IMR-90 (cell line): ENCODE measurements around the gene MADD. TPM values are rescaled to one million over a fixed set of nuclear protein-coding genes. Genes with fewer than 3 reads are reported as not detected.

Source experiments
- ATAC-seq: fragments of 200-7000 bp; cut with Tn5 transposase; 2 replicates; pipeline ENCODE4 v1.9.1; 2020; ENCODE audit warnings: low read depth, mild to moderate bottlenecking, moderate library complexity
- BruUV-seq: library from RNA; stranded (reverse); fragments of 400-500 nt; replicated peaks from 2 replicates; lab custom pipeline; 2021; lab: Mats Ljungman, UMichigan
- CTCF ChIA-PET: fragments of 300-600 bp; formaldehyde crosslinking; extraction: SDS; loops from one replicate; lab custom pipeline; 2021; ENCODE audit warnings: antibody characterized with exemption; lab: Yijun Ruan, JAX
- POLR2A ChIA-PET: fragments of 300-600 bp; sonication (Branson Sonifier 250); formaldehyde crosslinking; loops from one replicate; lab custom pipeline; 2022; ENCODE audit warnings: antibody characterized with exemption; ENCODE audit not compliant: unreplicated experiment; lab: Charles Lee
- DNase-seq: peaks from one replicate; pipeline ENCODE4 v3.0.0; 2013
- H2AFZ ChIP-seq: replicated peaks from 2 replicates; pipeline ENCODE3; 2013; ENCODE audit warnings: low read length, mild to moderate bottlenecking; ENCODE audit not compliant: poor library complexity
- H2AK5ac ChIP-seq: 2 replicates; pipeline ENCODE4 v1.6.1; 2013; ENCODE audit warnings: low read depth, low read length, inconsistent platforms
- H2AK9ac ChIP-seq: replicated peaks from 2 replicates; pipeline ENCODE3; 2013; ENCODE audit warnings: mild to moderate bottlenecking, low read depth, low read length, moderate library complexity; ENCODE audit not compliant: poor library complexity
- H2BK120ac ChIP-seq: 2 replicates; pipeline ENCODE4 v1.6.1; 2013; ENCODE audit warnings: low read depth, low read length, inconsistent platforms
- H2BK15ac ChIP-seq: 3 replicates; pipeline ENCODE4 v1.6.1; 2013; ENCODE audit warnings: low read depth, low read length, inconsistent platforms
- H2BK20ac ChIP-seq: 2 replicates; pipeline ENCODE4 v1.6.1; 2013; ENCODE audit warnings: low read depth, mild to moderate bottlenecking, inconsistent platforms, low read length, moderate library complexity
- H2BK5ac ChIP-seq: 2 replicates; pipeline ENCODE4 v1.6.1; 2013; ENCODE audit warnings: mild to moderate bottlenecking, low read depth, low read length, inconsistent platforms; ENCODE audit not compliant: poor library complexity, severe bottlenecking
- H3K14ac ChIP-seq: replicated peaks from 2 replicates; pipeline ENCODE4 v1.6.1; 2013; ENCODE audit warnings: low read depth, low read length, inconsistent platforms
- H3K18ac ChIP-seq: 2 replicates; pipeline ENCODE4 v1.6.1; 2013; ENCODE audit warnings: low read depth, low read length, control low read depth
- H3K23ac ChIP-seq: 2 replicates; pipeline ENCODE4 v1.6.1; 2013; ENCODE audit warnings: low read depth, low read length, inconsistent platforms
- H3K27ac ChIP-seq: 2 replicates; pipeline ENCODE4 v1.5.1; 2013; ENCODE audit warnings: mild to moderate bottlenecking, control low read depth, low read length; ENCODE audit not compliant: insufficient read depth
- H3K27me3 ChIP-seq: 2 replicates; pipeline ENCODE4 v1.6.1; 2013; ENCODE audit warnings: low read length; ENCODE audit not compliant: control insufficient read depth, insufficient read depth
- H3K36me3 ChIP-seq: 2 replicates; pipeline ENCODE4 v1.6.1; 2013; ENCODE audit warnings: low read length, mixed read lengths; ENCODE audit not compliant: control insufficient read depth, insufficient read depth
- H3K4ac ChIP-seq: 2 replicates; pipeline ENCODE4 v1.6.1; 2013; ENCODE audit warnings: low read depth, low read length, inconsistent platforms
- H3K4me1 ChIP-seq: 2 replicates; pipeline ENCODE4 v1.6.1; 2013; ENCODE audit warnings: low read length, mixed read lengths; ENCODE audit not compliant: control insufficient read depth, insufficient read depth
- H3K4me2 ChIP-seq: 2 replicates; pipeline ENCODE4 v1.6.1; 2013; ENCODE audit warnings: low read depth, mild to moderate bottlenecking, control low read depth, low read length, moderate library complexity
- H3K4me3 ChIP-seq: 2 replicates; pipeline ENCODE4 v1.5.1; 2013; ENCODE audit warnings: low read depth, mild to moderate bottlenecking, control low read depth, low read length, moderate library complexity; ENCODE audit not compliant: insufficient read depth
- H3K56ac ChIP-seq: 2 replicates; pipeline ENCODE4 v1.6.1; 2013; ENCODE audit warnings: low read length, inconsistent platforms; ENCODE audit not compliant: insufficient read depth; ENCODE audit errors: extremely low read depth
- H3K79me1 ChIP-seq, 2 experiments: 2 replicates each; pipeline ENCODE4 v1.6.1; 2013; ENCODE audit warnings: low read length in 2 of 2, inconsistent platforms in 1 of 2, low read depth in 1 of 2
- H3K9ac ChIP-seq: 2 replicates; pipeline ENCODE4 v1.6.1; 2013; ENCODE audit warnings: low read depth, low read length, control low read depth
- H3K9me1 ChIP-seq: 2 replicates; pipeline ENCODE4 v1.6.1; 2013; ENCODE audit warnings: low read length, inconsistent platforms; ENCODE audit not compliant: insufficient read depth
- H3K9me3 ChIP-seq: 2 replicates; pipeline ENCODE4 v1.6.1; 2013; ENCODE audit warnings: low read length; ENCODE audit not compliant: control insufficient read depth, insufficient read depth
- H4K20me1 ChIP-seq: 2 replicates; pipeline ENCODE4 v1.6.1; 2013; ENCODE audit warnings: low read length, inconsistent platforms; ENCODE audit not compliant: insufficient read depth
- H4K5ac ChIP-seq: 2 replicates; pipeline ENCODE4 v1.6.1; 2013; ENCODE audit warnings: mild to moderate bottlenecking, low read depth, low read length, control low read depth
- H4K8ac ChIP-seq, 2 experiments: 2 replicates each; pipeline ENCODE4 v1.6.1; 2013; ENCODE audit warnings: low read depth in 2 of 2, low read length in 2 of 2, control low read depth in 1 of 2, inconsistent platforms in 1 of 2
- H4K91ac ChIP-seq: 2 replicates; pipeline ENCODE4 v1.6.1; 2013; ENCODE audit warnings: low read depth, low read length, inconsistent platforms; ENCODE audit not compliant: insufficient read depth
- CEBPB ChIP-seq: IDR thresholded peaks from 2 replicates; pipeline ENCODE4 v1.6.1; 2012; ENCODE audit warnings: low read depth, low read length, improper control_type of control experiment
- ELK1 ChIP-seq: fragments of 150-350 bp; IDR thresholded peaks from 2 replicates; pipeline ENCODE4 v1.6.1; 2016; ENCODE audit warnings: low read depth, mild to moderate bottlenecking, low read length, moderate library complexity, borderline replicate concordance
- MAFK ChIP-seq: IDR thresholded peaks from 2 replicates; pipeline ENCODE4 v1.6.1; 2012; ENCODE audit warnings: low read depth, low read length, improper control_type of control experiment
- RAD21 ChIP-seq: IDR thresholded peaks from 2 replicates; pipeline ENCODE4 v1.6.1; 2012; ENCODE audit warnings: low read length, improper control_type of control experiment
- SMC3 ChIP-seq: fragments of 150-350 bp; IDR thresholded peaks from 2 replicates; pipeline ENCODE4 v1.6.1; 2016; ENCODE audit warnings: low read depth, mild to moderate bottlenecking, antibody characterized with exemption, low read length, moderate library complexity
- WGBS, 2 experiments: methylation state at CpG; one replicate each; pipeline versions ENCODE4 v1.1.5 to v1.1.7; 2013; ENCODE audit warnings: missing lambda C conversion rate in 2 of 2; ENCODE audit not compliant: insufficient read length in 1 of 2; ENCODE audit errors: extremely low coverage in 2 of 2; 5-methylcytosine and 5-hydroxymethylcytosine counted together
- dilution Hi-C: fragments of 300-500 bp; cut with HindIII; formaldehyde crosslinking; loops from one replicate; pipeline ENCODE4 v1.14.3; 2018; ENCODE audit warnings: low sequenced_read_pairs; ENCODE audit not compliant: unreplicated experiment
- in situ Hi-C: fragments of 300-500 bp; cut with MboI; formaldehyde crosslinking; loops from 3 replicates; pipeline ENCODE4 v1.14.3; 2019; ENCODE audit warnings: low sequenced_read_pairs, inconsistent platforms, mixed read lengths
- intact Hi-C: fragments of 100-400 bp; cut with micrococcal nuclease; formaldehyde crosslinking; loops from 2 replicates; pipeline ENCODE4 v1.10.0; 2022
- polyA plus RNA-seq, 3 experiments: library from polyadenylated mRNA; depleted of rRNA; stranded (reverse); fragments of >200 nt; gene quantifications; 2 replicates each; pipeline ENCODE4 v1.2.3, GENCODE V29; 2012; ENCODE audit warnings: low replicate concordance in 1 of 3
- total RNA-seq: library from RNA; depleted of rRNA; stranded (reverse); fragments of >200 nt; gene quantifications from 2 replicates; pipeline ENCODE4 v1.2.3, GENCODE V29; 2012

MADD gene
- total and polyA plus RNA-seq, 2 of the 4 experiments (the other 2 are of a cell fraction) = 13.3 to 16.4 TPM

GRCh38 chr11:47272706-47273105, 2.8 kb downstream of the MADD start:
- dilution Hi-C loops (no loop called here), intact Hi-C loops (loop anchor here (5.0 kb wide), 1 partner anchor 35 kb away; no protein-coding TSS in a partner anchor), in situ Hi-C loops (no loop called here)
- no TSS peak for BruUV-seq
- Histone ChIP-seq H3K56ac (no peak overlapping the region), H2AK5ac (no peak overlapping the region), H3K36me3 (peaks cover 25% of the 10 kb centered on the region), H3K9me3 (no peaks in the 10 kb centered on the region), H2BK5ac (no peak overlapping the region), H2AK9ac (no peak overlapping the region), H3K9ac (no peak overlapping the region), H3K23ac (no peak overlapping the region), H3K18ac (no peak overlapping the region), H3K79me1 (peaks cover 36 to 65% of the 10 kb centered on the region in 2 experiments), H4K91ac (no peak overlapping the region), H3K4me1 (peaks cover 16% of the 10 kb centered on the region), H4K5ac (no peak overlapping the region), H3K27ac (no peak overlapping the region), H3K9me1 (peaks cover 22% of the 10 kb centered on the region), H2AFZ (no peak overlapping the region), H2BK15ac (no peak overlapping the region), H2BK20ac (no peak overlapping the region), H3K4me3 (no peak overlapping the region), H3K14ac (no peak overlapping the region), H3K4ac (no peak overlapping the region), H4K8ac (no peak overlapping the region), H2BK120ac (no peak overlapping the region), H3K27me3 (no peaks in the 10 kb centered on the region), H4K20me1 (peaks cover 40% of the 10 kb centered on the region), H3K4me2 (no peak overlapping the region)
- ChIA-PET POLR2A (no interaction called here), CTCF (interaction anchor here (0.7 to 1.0 kb wide), 3 partner anchors 39 to 96 kb away, joined by 3 to 6 read pairs (median 3); partner anchors contain the start of gene ARFGAP2)
- no peak for TF ChIP-seq ELK1
- TF ChIP-seq RAD21 = no peak
- TF ChIP-seq CEBPB = peak; percentile 42
- no peak for TF ChIP-seq MAFK
- TF ChIP-seq SMC3 = no peak
- WGBS, 2 experiments = no CpG with 5 or more reads among the region's 1 CpG
- ATAC-seq (no peak), DNase-seq (peak; percentile 30)
